ENCODE results near the gene GPC5.

The GPC5 gene

GRCh38 chr13:92122186-92122853 lies 723.9 kb downstream of the GPC5 start:
- H3K9me3 ChIP-seq (ENCODE audit: control insufficient read depth in 1 of 2, low read length in 2 of 2) = no peaks in the 10 kb centered on the region
- no peaks in the 10 kb centered on the region for H3K4me1 ChIP-seq (ENCODE audit: control insufficient read depth in 1 of 2, insufficient read depth in 2 of 2, low read length in 2 of 2)
- no peak overlapping the region for H3K4me3 ChIP-seq (ENCODE audit: low read depth in 1 of 2, low read length in 2 of 2)
- H3K36me3 ChIP-seq (ENCODE audit: control insufficient read depth in 1 of 2, insufficient read depth in 2 of 2, low read length in 2 of 2) = no peaks in the 10 kb centered on the region
- no peaks in the 10 kb centered on the region for H3K27me3 ChIP-seq (ENCODE audit: low read depth, low read length)
- H3K27ac ChIP-seq (ENCODE audit: low read length) = no peak overlapping the region

- no peaks in the 10 kb centered on the region for H3K9me3 ChIP-seq (ENCODE audit: control insufficient read depth in 1 of 2, low read length in 2 of 2)
These were observed 728.0 kb downstream of the GPC5 start for GRCh38 chr13:92126399-92126798.

GRCh38 chr13:92135509-92135908 lies 737.1 kb downstream of the GPC5 start:
- Histone ChIP-seq H3K27me3 (ENCODE audit: low read depth, low read length) (no peaks in the 10 kb centered on the region), H3K4me1 (ENCODE audit: control insufficient read depth in 1 of 2, insufficient read depth in 2 of 2, low read length in 2 of 2) (no peaks in the 10 kb centered on the region), H3K27ac (ENCODE audit: low read length) (no peak overlapping the region), H3K36me3 (ENCODE audit: control insufficient read depth in 1 of 2, insufficient read depth in 2 of 2, low read length in 2 of 2) (no peaks in the 10 kb centered on the region), H3K4me3 (ENCODE audit: low read depth in 1 of 2, low read length in 2 of 2) (no peak overlapping the region), H3K9me3 (ENCODE audit: control insufficient read depth in 1 of 2, low read length in 2 of 2) (no peaks in the 10 kb centered on the region)

More at GRCh38 chr13:92126399-92126798, 728.0 kb downstream of the GPC5 start:
- Histone ChIP-seq H3K36me3 (ENCODE audit: control insufficient read depth in 1 of 2, insufficient read depth in 2 of 2, low read length in 2 of 2) (no peaks in the 10 kb centered on the region), H3K27me3 (ENCODE audit: low read depth, low read length) (no peaks in the 10 kb centered on the region), H3K27ac (ENCODE audit: low read length) (no peak overlapping the region), H3K4me1 (ENCODE audit: control insufficient read depth in 1 of 2, insufficient read depth in 2 of 2, low read length in 2 of 2) (no peaks in the 10 kb centered on the region), H3K4me3 (ENCODE audit: low read depth in 1 of 2, low read length in 2 of 2) (no peak overlapping the region)

- Histone ChIP-seq H3K9me3 (ENCODE audit: control insufficient read depth in 1 of 2, low read length in 2 of 2) (no peaks in the 10 kb centered on the region), H3K4me1 (ENCODE audit: control insufficient read depth in 1 of 2, insufficient read depth in 2 of 2, low read length in 2 of 2) (no peaks in the 10 kb centered on the region), H3K27me3 (ENCODE audit: low read depth, low read length) (no peaks in the 10 kb centered on the region), H3K36me3 (ENCODE audit: control insufficient read depth in 1 of 2, insufficient read depth in 2 of 2, low read length in 2 of 2) (no peaks in the 10 kb centered on the region), H3K27ac (ENCODE audit: low read length) (no peak overlapping the region), H3K4me3 (ENCODE audit: low read depth in 1 of 2, low read length in 2 of 2) (no peak overlapping the region)
These were observed 738.2 kb downstream of the GPC5 start for GRCh38 chr13:92136449-92137155.

GRCh38 chr13:92137520-92137919 lies 739.1 kb downstream of the GPC5 start:
- no peaks in the 10 kb centered on the region for H3K36me3 ChIP-seq (ENCODE audit: control insufficient read depth in 1 of 2, insufficient read depth in 2 of 2, low read length in 2 of 2)
- no peaks in the 10 kb centered on the region for H3K4me1 ChIP-seq (ENCODE audit: control insufficient read depth in 1 of 2, insufficient read depth in 2 of 2, low read length in 2 of 2)
- H3K4me3 ChIP-seq (ENCODE audit: low read depth in 1 of 2, low read length in 2 of 2) = no peak overlapping the region
- H3K27me3 ChIP-seq (ENCODE audit: low read depth, low read length) = no peaks in the 10 kb centered on the region
- no peak overlapping the region for H3K27ac ChIP-seq (ENCODE audit: low read length)
- H3K9me3 ChIP-seq (ENCODE audit: control insufficient read depth in 1 of 2, low read length in 2 of 2) = no peaks in the 10 kb centered on the region

GRCh38 chr13:92143766-92144165 lies 745.3 kb downstream of the GPC5 start:
- Histone ChIP-seq H3K4me1 (ENCODE audit: control insufficient read depth in 1 of 2, insufficient read depth in 2 of 2, low read length in 2 of 2) (no peaks in the 10 kb centered on the region), H3K27ac (ENCODE audit: low read length) (no peak overlapping the region), H3K27me3 (ENCODE audit: low read depth, low read length) (no peaks in the 10 kb centered on the region), H3K9me3 (ENCODE audit: control insufficient read depth in 1 of 2, low read length in 2 of 2) (no peaks in the 10 kb centered on the region), H3K36me3 (ENCODE audit: control insufficient read depth in 1 of 2, insufficient read depth in 2 of 2, low read length in 2 of 2) (no peaks in the 10 kb centered on the region), H3K4me3 (ENCODE audit: low read depth in 1 of 2, low read length in 2 of 2) (no peak overlapping the region)

GRCh38 chr13:92150606-92151005 lies 752.2 kb downstream of the GPC5 start:
- Histone ChIP-seq H3K4me3 (ENCODE audit: low read depth in 1 of 2, low read length in 2 of 2) (no peak overlapping the region), H3K27ac (ENCODE audit: low read length) (no peak overlapping the region), H3K36me3 (ENCODE audit: control insufficient read depth in 1 of 2, insufficient read depth in 2 of 2, low read length in 2 of 2) (no peaks in the 10 kb centered on the region), H3K9me3 (ENCODE audit: control insufficient read depth in 1 of 2, low read length in 2 of 2) (no peaks in the 10 kb centered on the region), H3K4me1 (ENCODE audit: control insufficient read depth in 1 of 2, insufficient read depth in 2 of 2, low read length in 2 of 2) (no peaks in the 10 kb centered on the region), H3K27me3 (ENCODE audit: low read depth, low read length) (no peaks in the 10 kb centered on the region)

GRCh38 chr13:92158346-92158745 lies 759.9 kb downstream of the GPC5 start:
- no peaks in the 10 kb centered on the region for H3K27me3 ChIP-seq (ENCODE audit: low read depth, low read length)
- no peaks in the 10 kb centered on the region for H3K4me1 ChIP-seq (ENCODE audit: control insufficient read depth in 1 of 2, insufficient read depth in 2 of 2, low read length in 2 of 2)
- H3K4me3 ChIP-seq (ENCODE audit: low read depth in 1 of 2, low read length in 2 of 2) = no peak overlapping the region
- H3K36me3 ChIP-seq (ENCODE audit: control insufficient read depth in 1 of 2, insufficient read depth in 2 of 2, low read length in 2 of 2) = no peaks in the 10 kb centered on the region
- H3K9me3 ChIP-seq (ENCODE audit: control insufficient read depth in 1 of 2, low read length in 2 of 2) = no peaks in the 10 kb centered on the region
- no peak overlapping the region for H3K27ac ChIP-seq (ENCODE audit: low read length)

GRCh38 chr13:92164822-92165221 lies 766.4 kb downstream of the GPC5 start:
- H3K36me3 ChIP-seq (ENCODE audit: control insufficient read depth in 1 of 2, insufficient read depth in 2 of 2, low read length in 2 of 2) = no peaks in the 10 kb centered on the region
- H3K27ac ChIP-seq (ENCODE audit: low read length) = no peak overlapping the region
- H3K4me1 ChIP-seq (ENCODE audit: control insufficient read depth in 1 of 2, insufficient read depth in 2 of 2, low read length in 2 of 2) = no peaks in the 10 kb centered on the region
- no peaks in the 10 kb centered on the region for H3K9me3 ChIP-seq (ENCODE audit: control insufficient read depth in 1 of 2, low read length in 2 of 2)
- no peaks in the 10 kb centered on the region for H3K27me3 ChIP-seq (ENCODE audit: low read depth, low read length)
- no peak overlapping the region for H3K4me3 ChIP-seq (ENCODE audit: low read depth in 1 of 2, low read length in 2 of 2)

GRCh38 chr13:92172191-92172590 lies 773.8 kb downstream of the GPC5 start:
- Histone ChIP-seq H3K4me1 (ENCODE audit: control insufficient read depth in 1 of 2, insufficient read depth in 2 of 2, low read length in 2 of 2) (no peaks in the 10 kb centered on the region), H3K27me3 (ENCODE audit: low read depth, low read length) (no peaks in the 10 kb centered on the region), H3K27ac (ENCODE audit: low read length) (no peak overlapping the region), H3K9me3 (ENCODE audit: control insufficient read depth in 1 of 2, low read length in 2 of 2) (no peaks in the 10 kb centered on the region), H3K36me3 (ENCODE audit: control insufficient read depth in 1 of 2, insufficient read depth in 2 of 2, low read length in 2 of 2) (no peaks in the 10 kb centered on the region), H3K4me3 (ENCODE audit: low read depth in 1 of 2, low read length in 2 of 2) (no peak overlapping the region)

- no peaks in the 10 kb centered on the region for H3K4me1 ChIP-seq (ENCODE audit: control insufficient read depth in 1 of 2, insufficient read depth in 2 of 2, low read length in 2 of 2)
- no peaks in the 10 kb centered on the region for H3K9me3 ChIP-seq (ENCODE audit: control insufficient read depth in 1 of 2, low read length in 2 of 2)
- no peak overlapping the region for H3K4me3 ChIP-seq (ENCODE audit: low read depth in 1 of 2, low read length in 2 of 2)
- no peaks in the 10 kb centered on the region for H3K27me3 ChIP-seq (ENCODE audit: low read depth, low read length)
- H3K36me3 ChIP-seq (ENCODE audit: control insufficient read depth in 1 of 2, insufficient read depth in 2 of 2, low read length in 2 of 2) = no peaks in the 10 kb centered on the region
- H3K27ac ChIP-seq (ENCODE audit: low read length) = no peak overlapping the region
These were observed 774.8 kb downstream of the GPC5 start for GRCh38 chr13:92173254-92173653.

- no peaks in the 10 kb centered on the region for H3K9me3 ChIP-seq (ENCODE audit: control insufficient read depth in 1 of 2, low read length in 2 of 2)
- no peak overlapping the region for H3K27ac ChIP-seq (ENCODE audit: low read length)
- H3K4me1 ChIP-seq (ENCODE audit: control insufficient read depth in 1 of 2, insufficient read depth in 2 of 2, low read length in 2 of 2) = no peaks in the 10 kb centered on the region
- no peaks in the 10 kb centered on the region for H3K27me3 ChIP-seq (ENCODE audit: low read depth, low read length)
- no peak overlapping the region for H3K4me3 ChIP-seq (ENCODE audit: low read depth in 1 of 2, low read length in 2 of 2)
- no peaks in the 10 kb centered on the region for H3K36me3 ChIP-seq (ENCODE audit: control insufficient read depth in 1 of 2, insufficient read depth in 2 of 2, low read length in 2 of 2)
These were observed 776.9 kb downstream of the GPC5 start for GRCh38 chr13:92175330-92175729.
